Peyer's patch (tissue), 4 donors: ENCODE results near the gene TANGO6.

Experiments
- CTCF ChIP-seq, 6 experiments: fragments of 450-650 bp in 4 of 6; fragments of 200-600 bp in 2 of 6; sonication (generic) in 1 of 6; IDR thresholded peaks; one replicate each; pipeline ENCODE4 v1.5.1; 2017 to 2019; ENCODE audit warnings: antibody characterized with exemption in 6 of 6, mild to moderate bottlenecking in 3 of 6, moderate library complexity in 1 of 6
- POLR2A ChIP-seq, 2 donors: fragments of 450-650 bp; IDR thresholded peaks; one replicate each; pipeline ENCODE4 v1.5.1; 2017; ENCODE audit warnings: antibody characterized with exemption in 2 of 2, mild to moderate bottlenecking in 2 of 2, moderate library complexity in 2 of 2

- TF ChIP-seq CTCF (IDR thresholded peaks at IDR 0.05) = no peak
- TF ChIP-seq POLR2A (IDR thresholded peaks at IDR 0.05) = no peak
These were observed 111.7 kb downstream of the TANGO6 start for GRCh38 chr16:68954911-68955635.
